Brain microvascular endothelial cell (primary cell): Measurements from ENCODE around the gene HS3ST3A1.
A peak's percentile ranks its signal among the peaks of the same experiment; 100 is the strongest.

Experiments
- DNase-seq: peaks from one replicate; pipeline ENCODE4 v3.0.0-alpha.2; 2020
- H3K27ac ChIP-seq: fragments of 250-450 bp; sonication (Bioruptor Pico); 2 replicates; pipeline ENCODE4 v1.5.1; 2020; ENCODE audit warnings: mild to moderate bottlenecking, moderate library complexity
- H3K27me3 ChIP-seq: fragments of 250-450 bp; sonication (Bioruptor Pico); replicated peaks from 2 replicates; pipeline ENCODE4 v1.5.1; 2020; ENCODE audit warnings: mild to moderate bottlenecking
- H3K36me3 ChIP-seq: fragments of 250-450 bp; sonication (Bioruptor Pico); replicated peaks from 2 replicates; pipeline ENCODE4 v1.5.1; 2020; ENCODE audit warnings: mild to moderate bottlenecking
- H3K4me3 ChIP-seq: 2 replicates; pipeline ENCODE4 v1.5.1; 2011; ENCODE audit warnings: low read depth, mild to moderate bottlenecking, control low read depth, low read length, moderate library complexity
- CTCF ChIP-seq: IDR thresholded peaks from 2 replicates; pipeline ENCODE4 v1.5.1; 2011; ENCODE audit warnings: low read depth, mild to moderate bottlenecking, moderate library complexity, low read length, control low read depth, inconsistent platforms; ENCODE audit errors: missing control alignments
- in situ Hi-C: cut with HindIII; loops from 2 replicates; pipeline ENCODE4 v1.10.0; 2017; ENCODE audit warnings: low sequenced_read_pairs, low pct_ligation_motif_present

Gene HS3ST3A1

GRCh38 chr17:13476720-13477119, 125.0 kb downstream of the HS3ST3A1 start:
- H3K27me3 ChIP-seq = no peaks in the 10 kb centered on the region
- in situ Hi-C loops = no loop called here
- H3K27ac ChIP-seq = peak overlapping the region; percentile 54
- no peak overlapping the region for H3K4me3 ChIP-seq
- peak; percentile 40 for DNase-seq
- no peaks in the 10 kb centered on the region for H3K36me3 ChIP-seq
- TF ChIP-seq CTCF = no peak

- Histone ChIP-seq H3K27me3 (no peaks in the 10 kb centered on the region), H3K36me3 (no peaks in the 10 kb centered on the region), H3K4me3 (no peak overlapping the region), H3K27ac (no peak overlapping the region)
- TF ChIP-seq CTCF = no peak
- no peak for DNase-seq
- in situ Hi-C loops = no loop called here
Observed at GRCh38 chr17:13475574-13476223, 126.0 kb downstream of the HS3ST3A1 start.

- H3K36me3 ChIP-seq = no peaks in the 10 kb centered on the region
- peak; percentile 32 for DNase-seq
- no peak for TF ChIP-seq CTCF
- in situ Hi-C loops = no loop called here
- no peaks in the 10 kb centered on the region for H3K27me3 ChIP-seq
- no peak overlapping the region for H3K4me3 ChIP-seq
- no peak overlapping the region for H3K27ac ChIP-seq
Observed at GRCh38 chr17:13474073-13474800, 127.5 kb downstream of the HS3ST3A1 start.

GRCh38 chr17:13465678-13466077, 136.1 kb downstream of the HS3ST3A1 start:
- Histone ChIP-seq H3K36me3 (no peaks in the 10 kb centered on the region), H3K27ac (no peak overlapping the region), H3K4me3 (no peak overlapping the region), H3K27me3 (no peaks in the 10 kb centered on the region)
- in situ Hi-C loops = no loop called here
- DNase-seq = no peak
- no peak for TF ChIP-seq CTCF

- no peaks in the 10 kb centered on the region for H3K27me3 ChIP-seq
- in situ Hi-C loops = no loop called here
- no peak overlapping the region for H3K4me3 ChIP-seq
- H3K36me3 ChIP-seq = no peaks in the 10 kb centered on the region
- no peak for TF ChIP-seq CTCF
- no peak overlapping the region for H3K27ac ChIP-seq
- DNase-seq = no peak
Observed at GRCh38 chr17:13462673-13463124, 139.0 kb downstream of the HS3ST3A1 start.
